Measurements from ENCODE around the gene CTTN.

DNA sequence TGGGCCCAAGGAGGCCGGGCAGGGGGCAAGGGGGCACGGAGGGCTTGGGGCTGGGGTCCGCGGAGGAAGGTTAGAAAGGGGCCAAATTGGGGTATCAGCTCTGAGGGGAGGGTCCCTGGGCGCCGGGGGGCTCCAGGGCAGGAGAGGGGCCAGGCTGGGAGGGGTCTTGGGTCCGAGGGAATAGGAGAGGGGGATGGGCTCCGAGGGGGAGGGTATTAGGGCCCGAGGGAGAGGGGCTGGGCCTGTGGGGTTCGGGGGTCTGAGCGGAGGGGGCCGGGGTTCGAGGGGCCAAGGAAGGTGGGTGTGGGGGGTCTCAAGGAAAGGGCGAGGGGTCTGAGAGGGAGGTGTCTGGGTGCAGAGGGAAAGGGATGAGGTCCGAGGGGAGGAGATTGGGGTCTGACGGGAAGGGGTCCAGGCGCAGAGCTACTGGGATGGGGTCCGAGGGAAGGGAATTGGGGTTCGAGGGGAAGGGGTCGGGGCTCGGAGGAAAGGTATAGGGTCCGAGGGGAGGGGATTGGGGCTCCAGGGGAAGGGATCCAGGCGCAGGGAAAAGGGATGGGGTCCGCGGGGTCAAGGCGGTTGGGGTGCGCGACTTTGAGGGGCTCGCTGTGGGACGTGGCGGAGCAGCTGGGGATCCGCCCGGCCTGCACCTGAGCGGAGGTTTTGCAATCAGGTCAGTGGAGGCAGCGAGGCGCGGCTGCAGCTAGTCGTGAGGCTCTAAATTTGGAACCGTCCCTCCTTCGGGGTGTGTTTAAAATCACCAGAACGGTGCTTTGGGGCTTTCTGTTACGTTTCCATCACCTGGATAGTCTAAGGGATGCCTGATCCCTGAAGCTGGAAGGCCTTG is 728 bp downstream of the CTTN start:
- TF ChIP-seq, protein P1, sequence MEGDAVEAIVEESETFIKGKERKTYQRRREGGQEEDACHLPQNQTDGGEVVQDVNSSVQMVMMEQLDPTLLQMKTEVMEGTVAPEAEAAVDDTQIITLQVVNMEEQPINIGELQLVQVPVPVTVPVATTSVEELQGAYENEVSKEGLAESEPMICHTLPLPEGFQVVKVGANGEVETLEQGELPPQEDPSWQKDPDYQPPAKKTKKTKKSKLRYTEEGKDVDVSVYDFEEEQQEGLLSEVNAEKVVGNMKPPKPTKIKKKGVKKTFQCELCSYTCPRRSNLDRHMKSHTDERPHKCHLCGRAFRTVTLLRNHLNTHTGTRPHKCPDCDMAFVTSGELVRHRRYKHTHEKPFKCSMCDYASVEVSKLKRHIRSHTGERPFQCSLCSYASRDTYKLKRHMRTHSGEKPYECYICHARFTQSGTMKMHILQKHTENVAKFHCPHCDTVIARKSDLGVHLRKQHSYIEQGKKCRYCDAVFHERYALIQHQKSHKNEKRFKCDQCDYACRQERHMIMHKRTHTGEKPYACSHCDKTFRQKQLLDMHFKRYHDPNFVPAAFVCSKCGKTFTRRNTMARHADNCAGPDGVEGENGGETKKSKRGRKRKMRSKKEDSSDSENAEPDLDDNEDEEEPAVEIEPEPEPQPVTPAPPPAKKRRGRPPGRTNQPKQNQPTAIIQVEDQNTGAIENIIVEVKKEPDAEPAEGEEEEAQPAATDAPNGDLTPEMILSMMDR (conservative IDR thresholded peaks at IDR 0.05): no peak
- TF ChIP-seq EZH2 (IDR thresholded peaks at IDR 0.05; ENCODE audit: low read depth): no peak

All from PC-9 (cell line).